AG04450 (cell line): Measurements from ENCODE around the gene MYMK. TPM values are rescaled to one million over a fixed set of nuclear protein-coding genes. Genes with fewer than 3 reads are reported as not detected.

Experiments
- CTCF ChIA-PET: fragments of 300-600, 350-600 bp; formaldehyde crosslinking; extraction: SDS; loops from one replicate; lab custom pipeline; 2022; ENCODE audit warnings: antibody characterized with exemption, inconsistent platforms; lab: Charles Lee
- POLR2A ChIA-PET: fragments of 350-600 bp; formaldehyde crosslinking; extraction: SDS; loops from one replicate; lab custom pipeline; 2021; ENCODE audit warnings: antibody characterized with exemption, inconsistent platforms; lab: Yijun Ruan, JAX
- DNase-seq: peaks from one replicate; pipeline ENCODE4 v3.0.0-alpha.2; 2011; ENCODE audit warnings: low read depth, low spot score
- H3K27ac ChIP-seq: one replicate; pipeline ENCODE4 v1.5.1; 2012; ENCODE audit warnings: low read depth, low read length, control low read depth
- H3K27me3 ChIP-seq: one replicate; pipeline ENCODE4 v1.6.0; 2012; ENCODE audit warnings: low read length; ENCODE audit not compliant: control insufficient read depth, insufficient read depth
- H3K4me3 ChIP-seq: 2 replicates; pipeline ENCODE4 v1.5.1; 2011; ENCODE audit warnings: mild to moderate bottlenecking, low read depth, low read length, control low read depth
- H3K9me3 ChIP-seq: 2 replicates; pipeline ENCODE4 v1.5.1; 2012; ENCODE audit warnings: low read length; ENCODE audit not compliant: control insufficient read depth, insufficient read depth
- CTCF ChIP-seq: IDR thresholded peaks from 2 replicates; pipeline ENCODE4 v1.5.1; 2011; ENCODE audit warnings: low read depth, low read length, control low read depth, inconsistent platforms
- polyA plus RNA-seq: library from polyadenylated mRNA; depleted of rRNA; stranded (reverse); fragments of >200 nt; gene quantifications from 2 replicates; pipeline ENCODE4 v1.2.3, GENCODE V29; 2011

The MYMK gene
- polyA plus RNA-seq, 1 experiment: not detected

GRCh38 chr9:133490865-133491655, 33.7 kb downstream of the MYMK start:
- Histone ChIP-seq H3K27me3 (peaks cover 38% of the 10 kb centered on the region), H3K27ac (no peak overlapping the region), H3K4me3 (no peak overlapping the region), H3K9me3 (peaks cover 3% of the 10 kb centered on the region)
- POLR2A ChIA-PET: no interaction called here
- TF ChIP-seq CTCF: no peak
- CTCF ChIA-PET: interaction anchor here (0.7 kb wide), 1 partner anchor 156 kb away, joined by 5 read pairs; no protein-coding TSS in a partner anchor
- no peak for DNase-seq

GRCh38 chr9:133490201-133490681, 34.5 kb downstream of the MYMK start:
- no peak for DNase-seq
- H3K27me3 ChIP-seq: peaks cover 39% of the 10 kb centered on the region
- POLR2A ChIA-PET: no interaction called here
- peaks cover 3% of the 10 kb centered on the region; the same call in 1 of the 2 replicates for H3K9me3 ChIP-seq
- no peak for TF ChIP-seq CTCF
- no peak overlapping the region for H3K27ac ChIP-seq
- CTCF ChIA-PET: no interaction called here
- H3K4me3 ChIP-seq: no peak overlapping the region

- no peak for TF ChIP-seq CTCF
- Histone ChIP-seq H3K27me3 (peaks cover 35% of the 10 kb centered on the region), H3K4me3 (no peak overlapping the region), H3K27ac (no peak overlapping the region), H3K9me3 (no peaks in the 10 kb centered on the region; the same call in 1 of the 2 replicates)
- ChIA-PET POLR2A (no interaction called here), CTCF (no interaction called here)
- no peak for DNase-seq
Observed at GRCh38 chr9:133489253-133490190, 35.2 kb downstream of the MYMK start.

GRCh38 chr9:133488686-133489252, 36.0 kb downstream of the MYMK start:
- ChIA-PET POLR2A (no interaction called here), CTCF (interaction anchor here (0.7 to 1.2 kb wide), 3 partner anchors 44 to 341 kb away, joined by 3 to 4 read pairs (median 4); no protein-coding TSS in a partner anchor)
- no peak for DNase-seq
- Histone ChIP-seq H3K27me3 (peaks cover 33% of the 10 kb centered on the region), H3K4me3 (no peak overlapping the region), H3K27ac (no peak overlapping the region), H3K9me3 (no peaks in the 10 kb centered on the region; the same call in 1 of the 2 replicates)
- TF ChIP-seq CTCF: no peak
